ENCODE measurements around the gene FARP1.

- TF ChIP-seq CTCF (IDR thresholded peaks at IDR 0.05) (no peak), POLR2A (IDR thresholded peaks at IDR 0.05) (no peak)
These were observed 132.8 kb downstream of the FARP1 start for GRCh38 chr13:98275681-98276171.
